Lower lobe of right lung (tissue), 2 donors: Measurements from ENCODE around the gene KRTAP10-4. TPM values are rescaled to one million over a fixed set of nuclear protein-coding genes. Genes with fewer than 3 reads are reported as not detected.

Experiments
- ATAC-seq, 2 donors: fragments of 200-7000 bp; cut with Tn5 transposase; one replicate each; pipeline ENCODE4 v1.9.1; 2020 to 2022; ENCODE audit warnings: mild to moderate bottlenecking in 2 of 2, moderate library complexity in 2 of 2
- DNase-seq: peaks from one replicate; pipeline ENCODE4 v3.0.0-alpha.2; 2020
- H3K27ac ChIP-seq: fragments of 200-600 bp; one replicate; pipeline ENCODE4 v1.8.0; 2022
- H3K27me3 ChIP-seq: fragments of 200-600 bp; one replicate; pipeline ENCODE4 v1.8.0; 2022; ENCODE audit warnings: low read depth
- H3K36me3 ChIP-seq: fragments of 200-600 bp; one replicate; pipeline ENCODE4 v1.8.0; 2022; ENCODE audit warnings: mild to moderate bottlenecking
- H3K4me1 ChIP-seq: fragments of 200-600 bp; one replicate; pipeline ENCODE4 v1.8.0; 2022
- H3K4me3 ChIP-seq: fragments of 200-600 bp; one replicate; pipeline ENCODE4 v1.8.0; 2022; ENCODE audit warnings: mild to moderate bottlenecking
- H3K9me3 ChIP-seq: fragments of 200-600 bp; one replicate; pipeline ENCODE4 v1.8.0; 2022
- intact Hi-C: fragments of 100-400 bp; cut with DNase I; formaldehyde crosslinking; loops from one replicate; pipeline ENCODE4 v1.11.0; 2022
- total RNA-seq: library from RNA; stranded (reverse); fragmentation: NEBNext Ultra II Directional; extraction: Animal tissue kit (Norgen Biotek cat#: 25700); gene quantifications from one replicate; pipeline ENCODE4 v1.2.1, GENCODE V29; 2021
- TF ChIP-seq, protein P1 (sequence below): fragments of 200-600 bp; IDR thresholded peaks from one replicate; pipeline ENCODE4 v1.8.0; 2022; ENCODE audit warnings: antibody characterized with exemption, mild to moderate bottlenecking
- donor health status: DM: no; HTN: yes; CAD: no; lungs with severe emphysema.

Gene KRTAP10-4
- total RNA-seq, 1 donor from 2014 or later = not detected

DNA sequence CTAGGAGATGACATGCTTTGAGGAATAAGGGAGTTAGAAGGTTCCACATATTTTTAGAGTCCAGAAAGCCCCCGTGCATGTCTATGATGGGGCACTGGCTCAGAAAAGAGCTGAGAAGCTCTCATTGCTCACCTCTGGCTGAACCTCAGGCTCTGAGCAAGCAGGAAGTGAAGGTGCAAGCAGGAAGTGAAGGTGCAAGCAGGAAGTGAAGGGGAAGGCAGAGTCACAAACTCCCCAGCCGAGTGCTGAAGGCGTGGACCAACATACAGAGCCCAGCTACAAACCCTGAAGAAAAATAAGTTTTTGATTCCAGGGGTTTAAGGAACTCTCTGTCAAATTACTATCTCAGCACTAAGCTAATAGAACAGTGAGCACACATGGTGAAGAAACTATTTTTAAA lies 45.4 kb downstream of the KRTAP10-4 start:
- TF ChIP-seq, protein P1, sequence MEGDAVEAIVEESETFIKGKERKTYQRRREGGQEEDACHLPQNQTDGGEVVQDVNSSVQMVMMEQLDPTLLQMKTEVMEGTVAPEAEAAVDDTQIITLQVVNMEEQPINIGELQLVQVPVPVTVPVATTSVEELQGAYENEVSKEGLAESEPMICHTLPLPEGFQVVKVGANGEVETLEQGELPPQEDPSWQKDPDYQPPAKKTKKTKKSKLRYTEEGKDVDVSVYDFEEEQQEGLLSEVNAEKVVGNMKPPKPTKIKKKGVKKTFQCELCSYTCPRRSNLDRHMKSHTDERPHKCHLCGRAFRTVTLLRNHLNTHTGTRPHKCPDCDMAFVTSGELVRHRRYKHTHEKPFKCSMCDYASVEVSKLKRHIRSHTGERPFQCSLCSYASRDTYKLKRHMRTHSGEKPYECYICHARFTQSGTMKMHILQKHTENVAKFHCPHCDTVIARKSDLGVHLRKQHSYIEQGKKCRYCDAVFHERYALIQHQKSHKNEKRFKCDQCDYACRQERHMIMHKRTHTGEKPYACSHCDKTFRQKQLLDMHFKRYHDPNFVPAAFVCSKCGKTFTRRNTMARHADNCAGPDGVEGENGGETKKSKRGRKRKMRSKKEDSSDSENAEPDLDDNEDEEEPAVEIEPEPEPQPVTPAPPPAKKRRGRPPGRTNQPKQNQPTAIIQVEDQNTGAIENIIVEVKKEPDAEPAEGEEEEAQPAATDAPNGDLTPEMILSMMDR = no peak
- H3K36me3 ChIP-seq = no peaks in the 10 kb centered on the region
- intact Hi-C loops = no loop called here
- H3K27ac ChIP-seq = no peak overlapping the region
- no peaks in the 10 kb centered on the region for H3K27me3 ChIP-seq
- no peak overlapping the region for H3K4me3 ChIP-seq
- no peaks in the 10 kb centered on the region for H3K4me1 ChIP-seq
- peaks cover 13% of the 10 kb centered on the region for H3K9me3 ChIP-seq
- peak; percentile 21 to 58 for ATAC-seq
- no peak for DNase-seq

DNA sequence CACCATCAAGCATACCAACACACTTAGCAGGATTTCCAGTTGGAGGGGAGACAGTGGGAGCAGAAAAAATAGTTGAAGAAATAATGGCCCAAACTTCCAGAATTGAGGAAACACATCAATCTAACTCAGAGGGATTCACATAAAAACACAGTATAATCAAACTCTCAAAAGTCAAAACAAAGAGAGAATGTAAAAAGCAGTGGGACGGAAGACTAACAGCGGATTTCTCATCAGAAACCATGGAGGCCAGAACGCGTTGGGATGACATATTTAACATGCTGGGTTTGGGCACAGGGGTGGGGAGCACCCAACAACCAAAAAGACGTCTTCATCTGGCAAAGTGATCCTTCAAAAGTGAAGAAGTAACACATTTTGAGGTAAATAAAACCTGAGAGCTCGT lies 46.4 kb downstream of the KRTAP10-4 start:
- Histone ChIP-seq H3K4me3 (no peak overlapping the region), H3K27me3 (no peaks in the 10 kb centered on the region), H3K36me3 (no peaks in the 10 kb centered on the region), H3K9me3 (peaks cover 13% of the 10 kb centered on the region), H3K4me1 (no peaks in the 10 kb centered on the region), H3K27ac (no peak overlapping the region)
- DNase-seq (no peak), ATAC-seq (no peak)
- intact Hi-C loops = no loop called here
- TF ChIP-seq, protein P1 = no peak

DNA sequence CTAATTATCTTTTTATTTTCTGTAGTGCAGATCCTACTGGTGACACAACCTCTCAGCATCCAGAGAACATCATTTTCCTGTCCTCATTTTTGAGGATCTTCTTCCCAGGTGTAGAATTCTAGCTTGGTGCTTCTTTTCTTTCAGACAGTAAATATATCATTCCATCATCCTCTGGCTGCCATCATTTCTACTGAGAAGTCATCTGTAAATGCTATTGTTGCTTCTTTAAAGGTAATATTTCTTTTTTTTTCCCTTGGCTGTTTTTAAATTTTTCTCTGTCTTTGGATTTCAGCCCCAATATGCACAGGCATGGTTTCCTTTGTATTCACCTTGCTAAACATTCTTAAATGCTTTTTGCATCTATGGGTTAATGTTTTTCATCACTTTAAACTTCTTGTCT lies 50.0 kb downstream of the KRTAP10-4 start:
- Histone ChIP-seq H3K27me3 (peaks cover 14% of the 10 kb centered on the region), H3K4me3 (no peak overlapping the region), H3K9me3 (peaks cover 13% of the 10 kb centered on the region), H3K4me1 (no peaks in the 10 kb centered on the region), H3K36me3 (no peaks in the 10 kb centered on the region), H3K27ac (no peak overlapping the region)
- ATAC-seq (no peak), DNase-seq (no peak)
- intact Hi-C loops = no loop called here
- TF ChIP-seq, protein P1 = no peak

Other genes with a start within 250 kb of the KRTAP10-4 start
- gene CFAP410, start 234.3 kb upstream of the KRTAP10-4 start, total RNA-seq = 20.3 TPM
- gene TRPM2, start 220.1 kb upstream of the KRTAP10-4 start, total RNA-seq = 17.9 TPM
- gene LRRC3, start 118.2 kb upstream of the KRTAP10-4 start, total RNA-seq = 4.0 TPM
- not detected for gene KRTAP10-1, start 33.5 kb upstream of the KRTAP10-4 start, total RNA-seq
- gene KRTAP10-2, start 22.2 kb upstream of the KRTAP10-4 start, total RNA-seq = not detected
- not detected for gene KRTAP10-3, start 14.9 kb upstream of the KRTAP10-4 start, total RNA-seq
- not detected for gene KRTAP10-5, start 6.9 kb downstream of the KRTAP10-4 start, total RNA-seq
- not detected for gene KRTAP10-6, start 18.8 kb downstream of the KRTAP10-4 start, total RNA-seq
- gene KRTAP10-7, start 26.9 kb downstream of the KRTAP10-4 start, total RNA-seq = not detected
- not detected for gene KRTAP10-8, start 38.4 kb downstream of the KRTAP10-4 start, total RNA-seq
- not detected for gene KRTAP10-9, start 53.4 kb downstream of the KRTAP10-4 start, total RNA-seq
- gene KRTAP10-10, start 63.6 kb downstream of the KRTAP10-4 start, total RNA-seq = not detected
- not detected for gene KRTAP10-11, start 72.7 kb downstream of the KRTAP10-4 start, total RNA-seq
- gene KRTAP12-4, start 80.9 kb downstream of the KRTAP10-4 start, total RNA-seq = not detected
- gene KRTAP12-3, start 84.2 kb downstream of the KRTAP10-4 start, total RNA-seq = not detected
- gene KRTAP12-2, start 93.2 kb downstream of the KRTAP10-4 start, total RNA-seq = not detected
- not detected for gene KRTAP12-1, start 108.4 kb downstream of the KRTAP10-4 start, total RNA-seq
- gene KRTAP10-12, start 123.4 kb downstream of the KRTAP10-4 start, total RNA-seq = not detected
- 0.27 TPM for gene TSPEAR, start 137.8 kb downstream of the KRTAP10-4 start, total RNA-seq
- 76.9 TPM for gene UBE2G2, start 228.1 kb downstream of the KRTAP10-4 start, total RNA-seq
- gene SUMO3, start 244.3 kb downstream of the KRTAP10-4 start, total RNA-seq = 88.2 TPM